Brain microvascular endothelial cell (primary cell): Measurements from ENCODE around the gene UGGT2.

ENCODE experiments used
- DNase-seq: peaks from one replicate; pipeline ENCODE4 v3.0.0-alpha.2; 2020
- H3K27ac ChIP-seq: fragments of 250-450 bp; sonication (Bioruptor Pico); 2 replicates; pipeline ENCODE4 v1.5.1; 2020; ENCODE audit warnings: mild to moderate bottlenecking, moderate library complexity
- H3K27me3 ChIP-seq: fragments of 250-450 bp; sonication (Bioruptor Pico); replicated peaks from 2 replicates; pipeline ENCODE4 v1.5.1; 2020; ENCODE audit warnings: mild to moderate bottlenecking
- H3K36me3 ChIP-seq: fragments of 250-450 bp; sonication (Bioruptor Pico); replicated peaks from 2 replicates; pipeline ENCODE4 v1.5.1; 2020; ENCODE audit warnings: mild to moderate bottlenecking
- H3K4me3 ChIP-seq: 2 replicates; pipeline ENCODE4 v1.5.1; 2011; ENCODE audit warnings: low read depth, mild to moderate bottlenecking, control low read depth, low read length, moderate library complexity
- CTCF ChIP-seq: IDR thresholded peaks from 2 replicates; pipeline ENCODE4 v1.5.1; 2011; ENCODE audit warnings: low read depth, mild to moderate bottlenecking, moderate library complexity, low read length, control low read depth, inconsistent platforms; ENCODE audit errors: missing control alignments
- in situ Hi-C: cut with HindIII; loops from 2 replicates; pipeline ENCODE4 v1.10.0; 2017; ENCODE audit warnings: low sequenced_read_pairs, low pct_ligation_motif_present

The UGGT2 gene

DNA sequence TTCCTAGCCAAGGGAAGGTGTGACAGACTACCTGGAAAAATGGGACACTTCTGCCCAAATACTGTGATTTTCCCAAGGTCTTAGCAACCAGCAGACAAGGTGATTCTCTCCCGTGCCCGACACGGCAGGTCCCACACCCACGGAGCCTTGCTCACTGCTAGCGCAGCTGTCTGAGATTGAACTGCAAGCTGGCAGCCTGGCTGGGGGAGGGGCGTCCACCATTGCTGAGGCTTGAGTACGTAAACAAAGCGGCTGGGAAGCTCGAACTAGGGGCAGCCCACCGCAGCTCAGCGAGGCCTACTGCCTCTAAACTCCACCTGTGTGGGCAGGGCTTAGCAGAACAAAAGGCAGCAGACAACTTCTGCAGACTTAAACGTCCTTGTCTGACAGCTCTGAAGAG lies 146.2 kb downstream of the UGGT2 start:
- Histone ChIP-seq H3K27me3 (no peaks in the 10 kb centered on the region), H3K4me3 (no peak overlapping the region), H3K36me3 (no peaks in the 10 kb centered on the region), H3K27ac (no peak overlapping the region)
- TF ChIP-seq CTCF, result no peak
- in situ Hi-C loops, result no loop called here
- no peak for DNase-seq

- H3K27me3 ChIP-seq, result no peaks in the 10 kb centered on the region
- no peaks in the 10 kb centered on the region for H3K36me3 ChIP-seq
- H3K27ac ChIP-seq, result no peak overlapping the region
- TF ChIP-seq CTCF, result no peak
- no peak overlapping the region for H3K4me3 ChIP-seq
- in situ Hi-C loops, result no loop called here
- no peak for DNase-seq
Observed at GRCh38 chr13:95903569-95903968, 149.6 kb downstream of the UGGT2 start.

GRCh38 chr13:95902741-95903140 lies 150.5 kb downstream of the UGGT2 start:
- H3K27ac ChIP-seq, result no peak overlapping the region
- no peak for TF ChIP-seq CTCF
- no peaks in the 10 kb centered on the region for H3K36me3 ChIP-seq
- in situ Hi-C loops, result no loop called here
- no peaks in the 10 kb centered on the region for H3K27me3 ChIP-seq
- no peak for DNase-seq
- no peak overlapping the region for H3K4me3 ChIP-seq

- no peak overlapping the region for H3K27ac ChIP-seq
- in situ Hi-C loops, result no loop called here
- no peaks in the 10 kb centered on the region for H3K36me3 ChIP-seq
- no peak overlapping the region for H3K4me3 ChIP-seq
- no peaks in the 10 kb centered on the region for H3K27me3 ChIP-seq
- no peak for TF ChIP-seq CTCF
- DNase-seq, result no peak
Observed at GRCh38 chr13:95898256-95898655, 154.9 kb downstream of the UGGT2 start.

DNA sequence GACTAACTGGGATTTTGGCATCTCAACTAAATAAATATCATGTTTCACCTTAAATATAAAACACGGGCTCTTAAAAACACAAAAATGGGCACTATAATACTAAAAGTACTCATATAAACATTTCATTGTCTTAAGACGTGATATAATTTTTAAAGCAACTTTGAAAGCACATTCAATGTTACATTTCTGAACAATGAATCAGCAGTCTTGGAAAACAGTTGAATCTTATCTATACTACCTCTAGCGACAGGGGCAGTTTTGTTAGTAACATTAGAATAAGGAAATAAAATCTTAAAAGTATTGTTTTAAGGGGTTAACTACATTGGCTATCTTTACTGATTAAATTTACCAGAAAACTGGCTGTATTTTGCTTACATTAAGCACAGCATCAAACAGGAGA lies 156.9 kb downstream of the UGGT2 start:
- no peak for TF ChIP-seq CTCF
- Histone ChIP-seq H3K36me3 (no peaks in the 10 kb centered on the region), H3K4me3 (no peak overlapping the region), H3K27ac (no peak overlapping the region), H3K27me3 (no peaks in the 10 kb centered on the region)
- in situ Hi-C loops, result no loop called here
- no peak for DNase-seq

DNA sequence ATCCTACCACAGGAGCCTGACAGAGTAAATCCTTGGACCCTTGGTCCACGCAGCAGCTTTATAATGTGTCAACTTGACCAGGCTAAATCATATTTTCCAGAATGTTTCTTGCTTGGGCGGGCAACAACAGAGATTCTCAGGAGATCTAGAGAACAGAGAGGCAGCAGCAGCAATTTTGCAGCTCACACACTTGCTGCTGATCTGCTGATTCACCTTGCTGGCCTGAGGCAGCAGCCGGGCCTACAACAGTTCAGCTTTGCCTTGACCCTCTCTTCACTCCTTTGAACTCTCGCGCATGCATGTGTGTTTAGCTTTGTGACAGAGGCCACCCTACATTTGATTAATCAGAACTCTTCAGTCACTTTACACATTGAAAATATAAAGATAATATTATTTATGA lies 159.3 kb downstream of the UGGT2 start:
- in situ Hi-C loops, result no loop called here
- TF ChIP-seq CTCF, result no peak
- H3K27me3 ChIP-seq, result no peaks in the 10 kb centered on the region
- no peak overlapping the region for H3K27ac ChIP-seq
- no peak overlapping the region for H3K4me3 ChIP-seq
- DNase-seq, result no peak
- no peaks in the 10 kb centered on the region for H3K36me3 ChIP-seq
